GM12874 (cell line): ENCODE data around the gene STK11IP.

Source experiments
- TF ChIP-seq, protein P1 (sequence below): IDR thresholded peaks from 2 replicates; pipeline ENCODE4 v1.5.1; 2011; ENCODE audit warnings: low read depth, mild to moderate bottlenecking, control low read depth, low read length, moderate library complexity; ENCODE audit not compliant: insufficient read depth

STK11IP gene

DNA sequence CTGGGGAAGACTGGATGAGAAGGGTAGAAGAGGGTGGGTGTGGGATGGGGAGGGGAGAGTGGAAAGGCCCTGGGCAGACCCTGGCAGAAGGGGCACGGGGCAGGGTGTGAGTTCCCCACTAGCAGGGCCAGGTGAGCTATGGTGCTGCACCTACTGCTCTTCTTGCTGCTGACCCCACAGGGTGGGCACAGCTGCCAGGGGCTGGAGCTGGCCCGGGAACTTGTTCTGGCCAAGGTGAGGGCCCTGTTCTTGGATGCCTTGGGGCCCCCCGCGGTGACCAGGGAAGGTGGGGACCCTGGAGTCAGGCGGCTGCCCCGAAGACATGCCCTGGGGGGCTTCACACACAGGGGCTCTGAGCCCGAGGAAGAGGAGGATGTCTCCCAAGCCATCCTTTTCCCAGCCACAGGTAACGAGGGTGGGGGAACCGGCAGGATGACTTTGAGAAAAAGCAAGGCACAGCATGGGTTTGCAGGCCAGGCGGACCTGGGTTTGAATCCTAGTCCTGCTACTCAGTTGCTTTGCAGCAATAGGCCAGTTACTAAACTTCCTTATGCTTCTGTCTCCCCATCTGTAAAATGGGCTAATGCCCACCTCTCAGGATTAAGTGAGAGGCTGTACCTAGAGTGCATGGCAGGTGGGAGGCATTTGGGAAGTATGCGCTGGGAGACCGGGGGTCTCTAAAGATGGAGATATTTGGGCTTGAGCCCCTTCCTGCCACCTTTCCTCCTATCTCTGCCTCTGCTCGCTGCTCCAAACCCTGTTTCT is 25.2 kb upstream of the STK11IP start, which contains the start of gene INHA:
INHA (plus strand) TSS at position 74 of the 765 bp plus-strand sequence; CDS start at position 139, 65 bp downstream.
- TF ChIP-seq, protein P1, sequence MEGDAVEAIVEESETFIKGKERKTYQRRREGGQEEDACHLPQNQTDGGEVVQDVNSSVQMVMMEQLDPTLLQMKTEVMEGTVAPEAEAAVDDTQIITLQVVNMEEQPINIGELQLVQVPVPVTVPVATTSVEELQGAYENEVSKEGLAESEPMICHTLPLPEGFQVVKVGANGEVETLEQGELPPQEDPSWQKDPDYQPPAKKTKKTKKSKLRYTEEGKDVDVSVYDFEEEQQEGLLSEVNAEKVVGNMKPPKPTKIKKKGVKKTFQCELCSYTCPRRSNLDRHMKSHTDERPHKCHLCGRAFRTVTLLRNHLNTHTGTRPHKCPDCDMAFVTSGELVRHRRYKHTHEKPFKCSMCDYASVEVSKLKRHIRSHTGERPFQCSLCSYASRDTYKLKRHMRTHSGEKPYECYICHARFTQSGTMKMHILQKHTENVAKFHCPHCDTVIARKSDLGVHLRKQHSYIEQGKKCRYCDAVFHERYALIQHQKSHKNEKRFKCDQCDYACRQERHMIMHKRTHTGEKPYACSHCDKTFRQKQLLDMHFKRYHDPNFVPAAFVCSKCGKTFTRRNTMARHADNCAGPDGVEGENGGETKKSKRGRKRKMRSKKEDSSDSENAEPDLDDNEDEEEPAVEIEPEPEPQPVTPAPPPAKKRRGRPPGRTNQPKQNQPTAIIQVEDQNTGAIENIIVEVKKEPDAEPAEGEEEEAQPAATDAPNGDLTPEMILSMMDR, result no peak

DNA sequence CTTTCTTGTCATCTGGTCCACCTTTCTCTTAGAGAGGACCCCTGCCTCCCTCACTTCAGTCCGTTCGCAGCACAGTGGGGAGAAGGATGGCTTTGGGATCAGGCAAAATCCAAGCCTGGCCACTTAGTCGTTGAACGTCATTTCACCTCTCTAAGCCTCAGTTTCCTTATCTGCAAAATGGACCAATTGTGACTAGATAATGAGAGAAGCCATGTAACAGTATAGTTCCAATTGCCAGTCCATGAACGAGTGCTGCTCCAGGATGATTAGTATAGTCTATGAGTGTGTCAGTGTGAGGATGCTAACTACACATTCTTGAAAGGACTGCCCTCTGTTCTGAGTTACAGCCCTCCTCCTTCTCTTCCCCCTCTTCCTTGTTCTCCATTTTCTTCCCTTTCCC is 24.5 kb upstream of the STK11IP start:
- TF ChIP-seq, protein P1, result no peak

DNA sequence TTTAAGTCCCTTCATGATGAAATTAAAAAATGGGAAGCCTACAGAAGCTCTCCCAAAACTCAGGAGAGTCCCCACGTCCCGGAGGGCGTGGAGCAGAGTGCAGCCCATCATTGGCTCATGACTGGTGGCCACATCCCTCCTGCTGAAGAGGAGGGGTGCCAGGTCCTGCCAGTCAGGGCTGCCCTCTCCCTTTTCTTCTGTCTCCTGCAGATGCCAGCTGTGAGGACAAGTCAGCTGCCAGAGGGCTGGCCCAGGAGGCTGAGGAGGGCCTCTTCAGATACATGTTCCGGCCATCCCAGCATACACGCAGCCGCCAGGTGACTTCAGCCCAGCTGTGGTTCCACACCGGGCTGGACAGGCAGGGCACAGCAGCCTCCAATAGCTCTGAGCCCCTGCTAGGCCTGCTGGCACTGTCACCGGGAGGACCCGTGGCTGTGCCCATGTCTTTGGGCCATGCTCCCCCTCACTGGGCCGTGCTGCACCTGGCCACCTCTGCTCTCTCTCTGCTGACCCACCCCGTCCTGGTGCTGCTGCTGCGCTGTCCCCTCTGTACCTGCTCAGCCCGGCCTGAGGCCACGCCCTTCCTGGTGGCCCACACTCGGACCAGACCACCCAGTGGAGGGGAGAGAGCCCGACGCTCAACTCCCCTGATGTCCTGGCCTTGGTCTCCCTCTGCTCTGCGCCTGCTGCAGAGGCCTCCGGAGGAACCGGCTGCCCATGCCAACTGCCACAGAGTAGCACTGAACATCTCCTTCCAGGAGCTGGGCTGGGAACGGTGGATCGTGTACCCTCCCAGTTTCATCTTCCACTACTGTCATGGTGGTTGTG is 23.0 kb upstream of the STK11IP start:
- TF ChIP-seq, protein P1, result no peak

DNA sequence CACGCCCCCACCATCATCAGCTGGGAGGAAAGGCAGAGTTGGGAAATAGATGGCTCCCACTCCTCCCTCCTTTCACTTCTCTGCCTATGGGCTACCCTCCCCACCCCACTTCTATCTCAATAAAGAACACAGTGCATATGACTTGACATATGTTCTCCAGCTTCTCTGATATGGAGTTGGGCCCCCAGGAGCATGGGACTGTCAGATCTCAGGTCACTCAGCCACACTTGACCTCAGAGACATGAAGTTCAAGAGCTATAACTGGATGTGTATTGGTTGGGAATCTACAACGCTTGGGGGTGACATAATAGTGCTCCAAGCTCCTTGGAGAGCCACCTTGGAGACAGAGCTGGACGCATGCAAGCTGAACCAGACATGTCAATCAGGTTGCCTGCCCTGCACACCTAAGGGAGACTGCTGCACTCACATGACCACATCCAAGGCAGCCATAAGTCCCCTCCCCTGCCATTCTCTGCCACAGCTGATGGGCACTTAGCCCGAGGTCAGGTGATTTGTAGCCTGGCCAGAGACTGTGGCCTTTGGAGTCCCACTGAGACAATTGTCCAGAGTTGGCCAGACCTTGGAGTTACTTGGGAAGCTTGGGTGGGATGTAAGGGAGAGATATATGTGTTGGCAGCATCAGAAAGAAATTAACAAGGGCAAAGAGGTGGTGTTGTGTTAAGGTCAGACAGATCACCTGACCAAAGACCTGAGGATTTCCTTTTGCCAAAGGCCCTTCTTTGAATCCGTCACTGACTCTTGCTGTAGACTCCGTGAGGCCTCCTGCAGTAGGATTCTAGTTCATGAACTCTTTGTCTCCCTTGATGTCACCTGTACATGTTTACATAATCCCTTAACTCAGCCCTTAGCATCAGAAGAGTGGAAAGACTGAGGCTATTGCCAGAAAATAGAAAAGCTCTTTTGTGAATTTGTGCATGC is 21.8 kb upstream of the STK11IP start:
- TF ChIP-seq, protein P1, result no peak

DNA sequence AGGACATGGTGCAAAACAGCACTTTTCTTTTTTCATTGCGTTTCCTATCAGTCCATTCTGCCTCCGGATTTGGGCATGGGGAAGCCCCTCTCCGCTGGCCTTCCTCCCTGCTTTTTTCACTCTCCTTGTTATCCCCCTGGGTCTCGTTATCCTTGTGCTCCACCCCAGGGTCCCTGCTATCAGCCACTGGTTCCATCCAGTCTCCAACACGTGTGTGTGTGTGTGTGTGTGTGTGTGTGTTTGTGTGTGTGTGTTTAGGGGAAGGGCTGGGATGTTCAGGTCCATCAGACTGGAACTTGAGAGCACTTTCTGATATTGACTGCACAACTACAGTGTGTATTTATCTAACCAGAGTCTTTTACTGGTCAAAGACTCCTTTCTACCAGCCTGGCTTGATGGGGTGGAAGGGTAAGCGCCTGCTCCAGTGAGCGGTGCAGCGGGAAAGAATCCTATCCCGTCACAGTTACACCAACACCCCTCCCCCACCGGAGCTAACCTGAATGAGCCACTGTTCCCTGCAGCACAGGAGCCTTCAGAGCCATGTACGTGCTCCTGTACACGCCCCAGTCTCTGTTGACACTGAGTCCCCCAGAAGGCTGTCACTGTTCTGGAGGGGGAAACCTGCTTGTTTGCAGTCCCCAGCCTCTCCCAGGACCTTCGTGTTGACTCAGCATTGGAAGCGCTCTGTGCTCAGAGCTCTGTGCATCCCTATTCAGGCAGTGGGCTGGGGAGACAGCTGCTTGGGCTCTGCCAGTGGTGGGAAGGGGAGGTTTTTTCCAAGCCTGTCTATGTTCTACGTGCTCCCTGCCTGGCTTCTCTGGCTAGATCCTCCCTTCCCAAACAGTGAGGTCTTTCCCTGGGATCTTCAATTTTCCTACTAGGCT is 20.9 kb upstream of the STK11IP start:
- TF ChIP-seq, protein P1, result no peak

DNA sequence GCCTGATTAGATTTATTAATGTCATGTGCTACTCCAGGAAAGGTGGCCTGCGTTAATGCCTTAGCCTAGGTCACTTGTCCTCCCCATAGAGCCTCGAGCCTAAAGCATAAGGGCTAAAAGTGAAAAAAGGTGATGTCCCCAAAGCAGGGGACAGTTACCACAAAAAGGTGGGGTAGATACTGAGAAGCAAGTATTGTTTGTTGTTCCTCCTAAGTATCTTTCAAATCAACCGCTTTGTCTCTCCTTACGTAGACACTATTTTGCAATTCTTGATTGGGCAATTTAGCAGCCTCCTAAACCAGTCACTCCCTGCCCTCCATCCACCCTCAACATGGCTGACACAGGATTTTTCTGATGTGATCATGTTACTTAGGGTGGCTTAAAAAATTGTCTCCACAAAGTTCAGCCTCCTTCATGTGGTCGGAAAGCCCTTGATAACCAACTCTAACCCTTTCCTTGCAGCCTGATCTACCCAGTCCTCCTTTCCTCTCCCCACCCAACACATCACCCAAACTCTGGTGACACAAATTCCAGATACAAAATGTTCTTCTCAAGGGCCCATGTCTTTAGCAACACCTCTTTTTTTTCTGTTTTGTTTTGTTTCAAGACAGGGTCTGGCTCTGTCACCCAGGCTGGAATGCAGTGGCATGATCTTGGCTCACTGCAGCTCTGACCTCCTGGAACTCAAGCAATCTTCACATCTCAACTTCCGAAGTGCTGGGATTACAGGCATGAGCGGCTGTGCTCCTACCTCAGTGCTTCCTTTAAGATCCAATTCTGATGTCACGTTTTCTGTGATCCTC is 18.6 kb upstream of the STK11IP start:
- TF ChIP-seq, protein P1, result no peak
